SW480 (cell line): ENCODE results near the gene ABCG4.
"Not testable (repeated sequence)": the region's sequence is repeated elsewhere in the genome, so short reads cannot be mapped to it uniquely, and the experiment has no call there.

Experiments
- DNase-seq: peaks from one replicate; pipeline ENCODE4 v3.0.0-alpha.2; 2016; ENCODE audit warnings: low spot score

ABCG4 gene

DNA sequence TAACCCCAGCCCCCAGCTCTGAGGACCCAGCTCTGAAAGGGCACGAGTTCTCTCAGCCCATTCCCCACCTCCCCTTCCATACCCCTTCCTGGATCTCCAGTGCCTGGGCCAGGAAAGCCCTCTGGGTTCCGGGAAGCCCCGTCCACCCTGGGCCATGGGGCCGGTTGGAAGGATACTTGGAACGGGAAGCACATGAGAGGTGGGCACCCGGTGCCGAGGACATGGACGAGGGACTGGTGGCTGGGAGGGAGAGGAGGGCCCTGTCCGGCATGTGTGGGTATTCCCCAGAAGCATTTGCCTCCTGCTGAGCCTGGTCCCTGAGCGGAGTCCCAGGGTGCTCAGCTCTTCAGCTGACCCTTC, 32.6 kb upstream of the ABCG4 start:
- no peak for DNase-seq

DNA sequence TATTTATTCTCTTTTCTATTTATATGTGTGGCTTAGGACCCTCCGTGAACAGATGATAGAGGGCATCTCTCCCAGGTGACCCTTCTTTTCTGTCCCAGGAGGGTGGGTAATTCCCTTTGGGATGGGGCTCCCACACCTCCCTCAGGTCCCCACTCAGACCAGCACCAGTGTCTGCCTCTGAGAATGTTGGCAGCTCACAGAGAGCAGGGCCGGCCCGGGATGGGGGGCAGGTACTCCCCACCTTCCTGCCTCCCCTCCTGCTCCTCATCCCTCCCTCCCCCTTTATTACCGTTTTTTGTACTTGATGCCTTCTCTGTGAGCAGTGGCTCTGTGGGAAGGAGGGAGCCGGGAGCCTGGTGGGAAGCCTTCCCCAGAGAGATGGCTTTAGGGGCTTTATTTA, 32.3 kb upstream of the ABCG4 start:
- DNase-seq: no peak

DNA sequence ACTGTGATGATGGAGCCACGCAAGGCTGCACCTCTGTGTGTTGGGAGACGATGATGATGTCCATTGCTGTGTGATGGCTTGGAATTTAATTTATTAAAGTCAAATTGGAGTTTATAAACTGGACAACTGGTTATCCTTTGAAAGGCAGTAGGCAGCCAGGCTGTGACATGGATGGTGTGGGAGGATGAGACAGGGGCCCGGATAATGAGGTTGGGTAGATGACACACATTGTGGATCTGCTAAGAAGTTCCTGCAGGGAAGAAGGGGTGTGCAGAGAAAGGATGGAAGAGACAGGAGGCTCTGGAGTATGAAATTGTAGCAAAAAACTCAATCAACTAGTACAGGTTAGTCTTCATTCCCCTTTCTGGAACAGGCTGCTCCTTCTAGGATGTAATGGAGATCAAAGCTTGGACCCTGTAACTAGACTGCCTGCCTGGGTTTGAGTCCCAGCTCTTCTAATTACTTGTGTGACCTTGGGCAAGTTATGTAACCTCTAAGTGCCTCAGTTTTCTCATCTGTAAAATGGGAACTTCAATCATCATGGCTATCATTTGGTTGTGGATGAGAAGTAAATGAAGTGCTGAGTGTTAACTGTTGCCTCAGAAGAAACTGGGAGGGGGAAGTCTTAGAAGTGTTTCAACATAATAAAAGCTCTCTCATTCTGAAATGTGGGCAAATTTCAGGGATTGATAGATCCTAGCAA, 31.7 kb upstream of the ABCG4 start:
- DNase-seq: no peak

DNA sequence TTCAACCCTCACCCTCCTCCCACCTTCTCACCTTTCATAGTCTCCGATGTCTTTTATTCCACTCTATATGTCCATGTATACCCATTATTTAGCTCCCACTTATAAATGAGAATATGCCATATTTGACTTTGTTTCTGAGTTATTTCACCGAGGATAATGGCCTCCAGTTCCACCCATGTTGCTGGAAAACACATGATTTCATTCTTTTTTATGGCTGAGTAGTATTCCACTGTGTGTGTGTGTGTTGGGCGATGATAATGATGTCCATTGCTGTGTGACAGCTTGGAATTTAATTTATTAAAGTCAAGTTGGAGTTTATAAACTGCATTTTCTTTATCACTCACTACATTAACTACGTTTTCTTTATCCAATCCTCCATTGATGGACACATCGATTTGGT, 30.6 kb upstream of the ABCG4 start:
- no peak for DNase-seq

DNA sequence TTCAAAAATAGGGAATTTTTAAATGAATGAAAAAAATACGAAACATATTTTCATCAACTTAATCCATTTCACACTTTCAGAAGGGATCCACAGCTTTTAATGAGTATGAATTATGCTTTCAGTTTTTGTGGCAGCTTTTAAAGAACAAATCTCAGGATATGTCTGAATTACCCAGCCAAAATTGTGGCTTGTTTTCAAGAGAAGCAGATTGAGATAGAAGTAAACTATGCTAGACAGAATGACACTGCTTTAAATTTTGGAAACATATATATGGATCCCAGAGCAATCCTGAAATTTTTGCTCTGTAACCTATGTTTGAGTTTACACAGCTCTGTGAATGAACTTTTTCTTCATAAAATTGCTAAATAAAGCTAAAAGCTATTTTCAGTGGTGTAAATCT, 29.9 kb upstream of the ABCG4 start:
- no peak for DNase-seq

DNA sequence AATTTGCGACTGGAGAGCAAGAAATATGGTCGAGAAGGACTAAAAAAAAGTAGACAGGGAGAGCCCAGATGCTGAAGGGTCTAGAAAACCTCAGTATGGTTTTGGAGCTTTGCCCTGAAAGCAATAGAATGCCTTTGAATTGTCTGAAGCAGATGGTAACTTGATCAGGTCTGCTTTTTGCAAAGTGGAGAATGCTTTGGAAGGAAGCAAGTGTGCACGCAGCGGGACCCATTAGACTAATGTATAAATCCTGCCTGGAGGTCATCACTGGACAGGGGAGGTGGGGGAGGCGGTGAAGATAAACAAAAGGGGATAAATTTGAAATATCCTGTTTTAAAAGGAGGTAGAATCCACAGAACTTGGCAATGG, 28.2 kb upstream of the ABCG4 start:
- no peak for DNase-seq

DNA sequence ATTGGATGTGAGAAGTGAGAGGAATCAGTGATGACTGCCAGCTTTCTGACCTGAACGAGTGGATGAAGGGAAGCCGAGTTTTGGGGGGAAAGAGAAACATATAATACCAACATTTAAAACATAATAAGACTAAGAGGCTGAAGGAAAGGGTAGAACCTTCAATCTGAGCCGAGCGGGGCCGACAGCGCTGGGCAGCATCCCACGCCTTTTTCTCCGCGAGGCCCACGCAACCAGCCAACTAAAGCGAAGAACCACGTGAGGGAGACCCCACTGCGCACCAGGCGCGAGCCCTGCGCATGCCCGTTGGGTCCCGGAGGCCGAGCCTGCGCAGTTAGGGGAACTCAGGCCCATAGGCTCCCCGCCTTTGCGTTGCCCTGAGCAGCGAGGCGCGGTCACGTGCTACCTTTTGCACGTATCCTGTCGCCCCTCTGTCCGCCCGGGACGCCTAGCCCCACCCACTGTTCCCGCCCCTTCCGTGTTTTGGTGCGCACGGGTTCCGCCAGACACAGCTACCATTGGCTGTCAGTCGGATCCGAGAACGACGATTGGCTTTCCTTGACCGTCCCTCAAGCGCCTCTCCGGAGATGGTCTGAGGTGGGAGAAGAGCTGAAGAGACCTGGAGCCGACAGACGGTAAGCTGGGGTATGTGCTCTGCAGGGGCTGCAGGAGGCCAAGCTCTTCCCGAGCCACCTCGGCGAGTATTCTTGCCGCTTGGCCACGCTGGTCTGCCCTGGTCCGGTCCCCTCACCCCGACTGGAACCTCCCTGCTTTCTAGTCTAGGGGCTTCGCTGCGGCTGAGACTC, 27.6 kb upstream of the ABCG4 start, which contains the start of gene HINFP:
Gene HINFP, plus strand, starts transcription at position 573 of the 803 bp plus-strand sequence. CDS start 5,365 bp downstream, outside the sequence.
- peak; percentile 99 for DNase-seq

DNA sequence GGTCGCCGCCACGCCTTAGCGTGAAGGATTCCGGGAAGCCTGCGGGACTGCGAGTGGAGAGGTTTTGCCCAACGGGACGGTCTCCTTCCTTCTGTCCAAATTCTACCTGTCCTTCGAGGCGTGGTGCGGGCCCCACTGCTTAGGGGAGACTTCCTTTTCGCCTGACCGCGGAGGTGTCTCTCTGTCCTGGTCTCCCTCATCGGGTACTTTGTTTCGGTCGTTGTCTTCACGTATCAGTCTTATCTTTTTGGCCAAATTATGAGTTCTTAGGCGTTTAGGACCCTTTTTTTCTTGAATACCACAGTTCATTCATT, 27.1 kb upstream of the ABCG4 start:
- no peak for DNase-seq

DNA sequence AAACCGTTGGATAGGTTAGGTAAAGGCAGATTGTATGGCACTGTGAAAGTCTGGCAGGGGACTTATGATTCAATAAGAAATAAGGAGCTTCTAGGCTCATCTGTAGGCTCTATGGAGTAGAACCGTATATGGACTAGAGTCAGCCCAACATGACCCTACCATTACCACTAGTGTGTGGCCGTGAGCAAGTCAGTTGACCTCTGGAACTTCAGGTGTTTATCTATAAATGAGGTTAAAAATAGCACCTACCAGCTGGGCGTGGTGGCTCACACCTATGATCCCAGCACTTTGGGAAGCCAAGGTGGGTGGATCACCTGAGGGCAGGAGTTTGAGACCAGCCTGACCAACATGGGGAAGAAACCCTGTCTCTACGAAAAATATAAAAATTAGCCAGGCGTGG, 23.0 kb upstream of the ABCG4 start:
- no peak for DNase-seq

DNA sequence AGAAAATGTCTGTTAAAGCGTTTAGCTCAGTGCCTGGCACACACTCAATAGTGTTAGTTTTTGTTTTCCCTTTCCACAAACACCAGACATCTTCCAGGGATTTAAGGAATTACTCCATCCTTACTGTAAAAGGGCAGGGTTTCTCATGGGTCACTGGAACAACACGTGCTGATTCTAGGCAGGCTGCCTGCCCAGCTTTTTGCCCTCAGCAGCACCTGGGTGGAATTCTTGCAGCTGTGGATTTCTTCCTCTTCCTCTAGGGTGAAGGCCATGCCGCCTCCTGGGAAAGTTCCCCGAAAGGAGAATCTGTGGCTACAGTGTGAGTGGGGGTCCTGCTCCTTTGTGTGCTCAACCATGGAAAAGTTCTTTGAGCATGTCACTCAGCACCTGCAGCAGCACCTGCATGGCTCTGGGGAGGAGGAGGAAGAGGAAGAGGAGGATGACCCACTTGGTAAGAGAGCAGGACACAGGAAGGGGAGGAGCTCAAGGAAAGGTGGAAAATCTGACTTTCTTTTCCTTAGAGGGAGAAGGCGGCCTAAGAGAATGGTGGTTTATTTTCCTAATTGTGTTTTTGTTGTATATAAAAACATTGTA, 22.1 kb upstream of the ABCG4 start:
- DNase-seq: no peak

DNA sequence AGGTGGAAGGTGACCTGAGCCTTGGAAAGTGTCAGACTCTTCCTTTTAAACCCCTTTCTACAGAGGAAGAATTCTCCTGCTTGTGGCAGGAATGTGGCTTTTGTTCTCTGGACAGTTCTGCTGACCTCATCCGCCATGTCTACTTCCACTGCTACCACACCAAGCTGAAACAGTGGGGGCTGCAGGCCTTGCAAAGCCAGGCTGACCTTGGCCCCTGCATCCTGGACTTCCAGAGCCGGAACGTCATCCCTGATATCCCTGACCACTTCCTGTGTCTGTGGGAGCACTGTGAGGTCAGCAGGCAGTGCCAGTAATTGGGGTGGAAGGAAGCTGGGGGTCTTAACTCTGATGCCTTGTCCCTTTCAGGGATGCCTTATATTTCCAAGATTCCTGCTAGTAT, 18.2 kb upstream of the ABCG4 start:
- DNase-seq: no peak

DNA sequence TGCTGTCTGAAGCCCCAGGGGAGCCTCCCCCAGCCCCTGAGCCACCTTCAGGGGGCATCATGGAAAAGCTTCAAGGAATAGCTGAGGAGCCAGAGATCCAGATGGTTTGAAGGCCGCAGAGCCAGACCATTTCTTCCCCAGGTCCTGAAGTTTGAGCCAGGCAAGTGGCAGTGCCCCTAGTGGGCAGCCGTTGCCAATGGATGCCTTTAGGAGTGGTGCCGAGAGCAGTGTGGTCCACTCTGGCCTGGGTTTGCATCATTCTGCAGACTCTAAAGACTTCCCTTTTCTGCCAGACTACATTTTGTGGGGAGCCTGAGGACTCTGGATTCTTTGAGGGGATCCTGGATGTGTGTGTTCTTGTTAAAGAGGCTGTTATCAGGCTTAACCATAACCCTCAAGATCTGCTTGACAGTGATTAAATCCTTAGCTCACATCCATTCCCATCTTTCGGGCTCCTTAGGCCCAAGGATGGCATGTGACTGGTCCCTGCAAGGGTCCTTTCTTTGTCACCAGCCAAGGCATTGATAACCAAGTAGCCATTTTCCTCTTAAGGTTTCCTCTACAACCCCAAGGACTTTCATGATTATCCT, 14.4 kb upstream of the ABCG4 start:
- DNase-seq: no peak

DNA sequence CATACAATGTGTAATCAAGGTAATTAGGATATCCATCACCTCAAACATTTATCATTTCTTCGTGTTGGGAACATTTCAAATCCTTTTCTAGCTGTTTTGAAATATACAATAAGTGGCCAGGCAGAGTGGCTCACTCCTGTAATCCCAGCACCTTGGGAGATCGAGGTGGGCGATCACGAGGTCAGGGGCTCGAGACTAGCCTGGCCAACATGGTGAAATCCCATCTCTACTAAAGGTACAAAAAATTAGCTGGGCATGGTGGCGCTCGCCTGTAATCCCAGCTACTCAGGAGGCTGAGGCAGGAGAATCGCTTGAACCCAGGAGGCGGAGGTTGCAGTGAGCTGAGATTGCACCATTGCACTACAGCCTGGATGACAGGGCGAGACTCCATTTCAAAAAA, 9.6 kb upstream of the ABCG4 start:
- DNase-seq: not testable (repeated sequence)

DNA sequence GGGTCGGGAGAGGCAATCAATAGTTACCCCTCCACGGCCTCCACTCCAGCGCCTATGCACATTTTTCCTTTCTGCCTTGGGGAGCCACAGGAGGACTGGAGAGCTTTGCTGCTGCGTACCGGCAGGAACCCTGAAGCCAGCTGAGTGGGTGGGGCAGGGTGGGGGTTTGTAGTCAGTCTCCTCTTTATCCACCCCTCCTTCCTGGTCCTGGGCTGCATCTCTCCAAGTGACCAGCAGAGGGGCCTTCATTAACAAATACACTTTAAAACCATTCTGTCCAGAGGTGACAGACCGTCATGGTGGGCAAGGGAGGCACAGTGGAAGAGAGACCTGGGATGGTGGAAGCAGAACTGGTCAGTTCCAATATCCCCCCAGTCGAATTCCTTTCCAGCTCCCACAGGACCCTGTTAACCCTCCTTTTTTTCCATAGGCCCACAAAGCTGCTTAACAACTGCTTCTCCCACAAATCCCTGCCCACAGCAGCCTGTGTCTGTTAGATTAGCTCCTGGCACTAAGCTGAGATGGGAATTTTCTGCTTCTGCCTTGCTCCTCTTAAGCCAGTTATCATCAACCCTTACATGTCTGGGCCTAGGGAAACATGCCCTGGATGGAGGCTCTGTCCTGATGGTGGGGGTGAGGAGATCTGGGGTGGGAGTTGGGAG, 3.9 kb upstream of the ABCG4 start:
- DNase-seq: peak; percentile 86

DNA sequence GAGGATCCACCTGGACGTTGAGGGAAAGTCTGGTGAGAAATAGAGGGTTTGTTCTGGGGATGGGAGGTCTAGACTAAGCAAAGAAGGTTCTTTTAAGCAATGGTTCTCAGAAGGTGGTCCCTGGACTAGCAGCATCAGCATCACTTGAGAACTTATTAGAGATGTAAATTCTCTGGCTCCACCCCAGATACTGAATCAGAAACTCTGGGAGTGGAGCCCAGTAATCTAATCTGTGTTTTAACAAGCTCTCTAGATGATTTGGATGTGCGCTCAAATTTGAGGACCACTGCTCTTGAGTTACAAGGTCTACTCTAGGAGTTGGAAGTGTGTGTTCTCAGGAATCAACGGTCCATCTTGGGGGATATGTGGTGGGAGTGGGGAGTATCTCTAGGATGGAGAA, 3.3 kb upstream of the ABCG4 start:
- DNase-seq: no peak

DNA sequence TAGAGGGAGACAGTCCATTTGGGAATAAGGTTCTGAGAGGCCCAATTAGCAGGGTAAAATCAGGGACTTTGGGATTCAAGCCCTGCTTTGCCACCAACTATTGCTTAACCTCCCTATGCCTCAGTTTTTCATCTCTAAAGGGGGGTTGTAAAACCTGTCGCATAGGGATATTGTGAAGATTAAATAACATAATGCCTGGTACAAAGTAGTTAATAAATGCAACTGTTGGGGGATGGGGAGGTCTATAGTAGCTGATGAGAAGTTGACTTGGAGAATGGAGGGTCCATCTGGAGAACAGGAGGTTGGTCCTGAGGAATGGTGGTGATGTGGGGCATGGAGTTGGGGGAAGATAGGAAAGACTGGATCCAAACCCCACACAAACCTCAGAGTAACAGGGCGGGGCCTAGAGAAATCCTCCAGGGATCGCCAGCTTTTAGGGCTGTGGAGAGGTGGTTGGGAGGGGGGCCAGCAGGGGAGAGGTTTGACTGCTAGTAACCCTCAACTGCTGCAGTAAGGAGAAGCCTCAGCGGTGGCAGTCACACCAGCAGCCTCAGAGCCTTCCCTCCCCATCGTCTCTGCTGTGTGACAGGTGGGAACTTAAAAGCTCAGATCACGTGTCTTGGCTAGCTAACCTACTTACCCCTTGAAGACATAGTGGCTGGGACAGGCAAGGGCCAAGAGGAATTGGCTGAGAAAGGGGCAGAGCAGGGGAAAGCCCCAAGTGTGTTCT, 1.1 kb upstream of the ABCG4 start:
- DNase-seq: no peak

DNA sequence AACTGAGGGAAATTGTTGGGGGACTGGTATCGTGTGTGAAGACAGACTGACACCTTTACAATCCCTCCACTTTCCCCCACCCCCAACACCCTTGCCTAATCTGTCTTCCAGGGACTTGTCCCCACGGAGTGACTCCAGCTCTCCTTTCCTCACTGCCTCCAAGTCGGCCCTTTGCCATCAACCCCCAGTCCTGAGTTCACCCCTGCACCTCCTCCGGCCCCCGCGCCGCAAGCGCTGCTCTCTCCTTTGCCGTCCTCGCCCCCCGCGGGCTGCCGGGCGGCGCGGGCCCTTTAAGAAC, 183 bp upstream of the ABCG4 start:
- DNase-seq: no peak

DNA sequence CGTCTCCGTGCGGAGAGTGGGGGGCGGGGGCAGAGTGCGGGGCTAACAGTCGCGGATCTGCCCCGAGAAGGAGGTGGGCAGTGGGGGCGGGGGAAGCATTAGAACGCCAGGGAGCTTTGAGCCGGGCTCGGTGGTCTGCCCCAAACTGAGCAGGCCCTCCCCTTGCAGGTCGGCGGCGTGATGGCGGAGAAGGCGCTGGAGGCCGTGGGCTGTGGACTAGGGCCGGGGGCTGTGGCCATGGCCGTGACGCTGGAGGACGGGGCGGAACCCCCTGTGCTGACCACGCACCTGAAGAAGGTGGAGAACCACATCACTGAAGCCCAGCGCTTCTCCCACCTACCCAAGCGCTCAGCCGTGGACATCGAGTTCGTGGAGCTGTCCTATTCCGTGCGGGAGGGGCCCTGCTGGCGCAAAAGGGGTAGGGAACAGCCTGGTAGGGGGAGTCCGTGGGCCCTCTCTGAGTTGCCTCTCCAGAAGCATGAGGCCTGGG, 979 bp downstream of the ABCG4 start:
- no peak for DNase-seq

DNA sequence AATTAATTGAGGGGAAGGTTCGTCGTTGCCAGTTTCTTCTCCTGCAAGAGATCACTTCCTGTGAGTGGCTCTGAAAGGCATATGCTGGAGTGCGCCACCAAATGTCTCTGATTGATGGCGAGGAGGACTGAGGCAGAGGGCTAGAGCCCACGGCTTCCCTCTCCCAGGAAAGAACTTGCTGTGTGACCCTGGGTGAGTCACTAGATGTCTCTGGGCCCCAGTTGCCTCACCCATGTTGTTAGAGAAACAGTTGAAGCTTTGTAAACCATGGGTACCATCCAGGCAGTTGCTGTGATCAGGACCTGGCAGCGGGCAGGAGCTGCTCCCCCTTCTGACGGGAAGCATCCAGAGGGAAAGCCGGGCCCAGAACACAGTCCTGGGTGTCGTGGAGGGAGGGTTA, 3.2 kb downstream of the ABCG4 start:
- DNase-seq: no peak

DNA sequence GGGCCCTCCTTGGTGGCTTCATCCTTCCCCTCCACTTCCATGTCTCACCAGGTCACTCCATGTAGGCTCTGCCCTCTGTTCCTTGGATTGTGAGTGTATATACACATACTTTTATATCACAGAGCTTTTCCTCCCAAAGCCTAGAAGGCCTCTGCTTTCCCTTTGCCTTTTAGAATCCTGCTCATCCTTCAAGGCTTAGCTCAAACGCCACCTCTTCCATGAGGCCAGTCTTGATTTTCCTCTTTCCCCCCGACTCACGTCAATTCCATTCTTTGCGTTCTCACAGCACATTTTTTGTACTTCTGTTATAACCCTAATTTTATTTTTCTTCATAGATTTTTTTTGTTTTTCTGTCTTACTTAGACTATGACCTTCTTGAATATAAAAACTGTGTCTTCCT, 3.8 kb downstream of the ABCG4 start:
- no peak for DNase-seq

DNA sequence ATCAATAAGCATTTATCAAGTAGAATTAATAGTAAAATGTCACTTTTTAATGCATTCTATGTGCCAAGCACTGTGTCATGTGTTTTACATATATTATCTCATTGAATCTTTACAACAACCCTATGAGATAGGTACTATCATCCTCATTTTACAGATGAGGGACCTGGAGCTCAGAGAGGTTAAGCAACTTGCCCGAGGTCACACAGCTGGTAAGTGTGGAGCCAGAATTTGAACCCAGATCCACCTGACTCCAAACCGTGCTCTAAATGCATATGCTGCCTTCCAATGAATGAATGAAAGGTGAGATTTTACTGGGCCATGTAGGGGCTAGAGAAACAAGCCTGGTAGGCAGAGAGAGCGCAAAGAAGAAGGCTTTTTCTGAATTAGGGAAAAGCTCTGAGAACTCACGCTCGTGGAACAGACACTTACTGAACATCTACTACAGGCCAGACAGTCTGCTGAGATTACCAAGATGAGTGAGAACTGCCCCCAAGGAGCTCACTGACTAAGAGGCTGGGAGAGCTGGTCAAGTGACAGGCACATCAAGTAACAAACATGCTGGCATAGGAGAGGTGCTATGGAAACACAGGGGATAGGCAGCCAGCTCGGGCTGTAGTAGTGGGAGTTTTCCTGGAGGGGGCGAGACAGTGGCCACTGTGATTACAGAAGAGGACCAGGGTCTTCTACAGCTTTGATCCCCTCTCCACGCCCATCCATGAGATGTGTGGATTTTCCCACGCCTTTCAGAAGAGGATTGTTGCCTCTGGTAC, 4.4 kb downstream of the ABCG4 start:
- no peak for DNase-seq
